Middle frontal gyrus (tissue), 1 donor: ENCODE results near the gene RBM47.

Source experiments
- DNase-seq: peaks from one replicate; pipeline ENCODE4 v3.0.0-alpha.2; 2015; ENCODE audit warnings: low spot score; ENCODE audit errors: extremely low spot score

The RBM47 gene

GRCh38 chr4:40626183-40626990, 3.3 kb downstream of the RBM47 start:
- no peak for DNase-seq

GRCh38 chr4:40623707-40624106, 6.0 kb downstream of the RBM47 start:
- DNase-seq: no peak

DNA sequence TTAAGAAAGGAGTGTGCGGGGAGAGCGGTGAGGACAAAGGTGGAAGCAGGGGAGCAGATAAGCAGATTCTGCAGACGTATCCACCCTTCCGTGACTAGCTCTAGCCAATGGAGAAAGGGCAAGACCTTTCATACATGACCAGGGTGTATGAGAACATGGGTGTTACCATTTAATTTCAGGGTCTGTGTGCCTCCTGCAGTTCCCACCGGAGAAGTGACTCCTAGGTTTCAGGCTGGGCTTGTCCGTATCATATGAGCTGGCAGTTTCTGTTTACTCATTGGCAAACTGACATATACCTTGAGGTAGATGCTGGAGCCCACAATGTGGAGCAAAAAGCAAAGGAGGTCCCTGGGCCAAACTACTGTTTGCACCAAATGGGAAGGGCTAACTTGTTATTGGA, 6.8 kb downstream of the RBM47 start:
- no peak for DNase-seq

- no peak for DNase-seq
Observed at GRCh38 chr4:40621592-40622512, 7.8 kb downstream of the RBM47 start.

- DNase-seq: no peak
Observed at GRCh38 chr4:40621229-40621591, 8.5 kb downstream of the RBM47 start.

DNA sequence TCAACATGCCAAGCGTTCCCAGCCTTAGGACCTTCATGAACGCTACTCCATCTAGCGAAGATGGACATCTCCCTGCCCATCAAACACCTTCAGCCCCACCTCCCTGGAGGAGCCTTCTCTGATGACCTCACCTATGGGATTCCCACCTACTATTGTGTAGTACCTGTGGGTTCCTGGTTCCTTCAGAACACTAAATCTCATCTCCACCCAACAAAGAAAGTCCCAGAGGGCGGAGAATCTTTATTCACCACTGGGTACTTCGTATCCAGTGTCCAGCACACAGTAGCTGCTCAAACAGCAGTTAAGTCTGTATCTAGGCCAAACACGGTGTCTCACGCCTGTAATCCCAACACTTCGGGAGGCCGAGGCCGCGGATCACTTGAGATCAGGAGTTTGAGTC, 10.1 kb downstream of the RBM47 start:
- DNase-seq: no peak

GRCh38 chr4:40617872-40618271, 11.8 kb downstream of the RBM47 start:
- no peak for DNase-seq

- no peak for DNase-seq
Observed at GRCh38 chr4:40614031-40614430, 15.6 kb downstream of the RBM47 start.

DNA sequence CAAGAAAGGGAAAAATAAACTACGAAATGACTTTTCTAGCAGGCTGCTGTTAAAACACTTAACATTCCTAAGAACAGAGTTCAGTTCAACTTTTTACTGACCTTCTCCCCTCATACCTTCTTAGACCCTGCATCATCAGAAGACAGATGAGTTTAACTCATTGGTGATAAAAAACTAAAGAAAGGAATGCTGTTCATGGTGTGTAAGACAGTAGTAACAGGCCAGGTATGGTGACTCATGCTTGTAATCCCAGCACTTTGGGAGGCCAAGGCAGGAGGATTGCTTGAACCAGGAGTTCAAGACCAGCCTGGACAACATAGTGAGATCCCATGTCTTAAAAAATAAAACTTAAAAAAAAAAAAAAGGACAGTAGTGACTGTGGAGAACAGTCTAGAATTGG, 16.2 kb downstream of the RBM47 start:
- no peak for DNase-seq

- DNase-seq: no peak
Observed at GRCh38 chr4:40612831-40613230, 16.8 kb downstream of the RBM47 start.

- DNase-seq: no peak
Observed at GRCh38 chr4:40612283-40612682, 17.4 kb downstream of the RBM47 start.

DNA sequence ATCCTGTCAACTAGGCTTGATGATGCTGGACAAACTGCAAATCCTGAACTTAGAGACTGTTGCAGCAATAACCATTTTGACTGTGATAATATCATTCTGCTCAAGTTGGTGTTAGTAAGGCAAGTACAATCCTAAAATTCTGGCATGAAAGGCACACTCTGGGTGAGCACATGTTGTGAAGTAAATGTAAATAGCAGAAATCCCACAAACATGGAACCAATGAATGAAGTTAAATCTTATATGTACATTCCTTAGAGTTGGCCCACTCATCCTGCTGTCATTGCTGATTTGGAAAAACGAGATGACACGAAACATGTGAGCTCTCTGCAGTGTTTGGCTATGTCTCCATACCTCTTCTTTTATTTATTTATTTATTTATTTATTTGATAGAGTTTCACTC, 21.0 kb downstream of the RBM47 start:
- DNase-seq: no peak

GRCh38 chr4:40607221-40607620, 22.4 kb downstream of the RBM47 start:
- DNase-seq: no peak

GRCh38 chr4:40606239-40606767, 23.4 kb downstream of the RBM47 start:
- DNase-seq: no peak

GRCh38 chr4:40603281-40603680, 26.4 kb downstream of the RBM47 start:
- DNase-seq: no peak

DNA sequence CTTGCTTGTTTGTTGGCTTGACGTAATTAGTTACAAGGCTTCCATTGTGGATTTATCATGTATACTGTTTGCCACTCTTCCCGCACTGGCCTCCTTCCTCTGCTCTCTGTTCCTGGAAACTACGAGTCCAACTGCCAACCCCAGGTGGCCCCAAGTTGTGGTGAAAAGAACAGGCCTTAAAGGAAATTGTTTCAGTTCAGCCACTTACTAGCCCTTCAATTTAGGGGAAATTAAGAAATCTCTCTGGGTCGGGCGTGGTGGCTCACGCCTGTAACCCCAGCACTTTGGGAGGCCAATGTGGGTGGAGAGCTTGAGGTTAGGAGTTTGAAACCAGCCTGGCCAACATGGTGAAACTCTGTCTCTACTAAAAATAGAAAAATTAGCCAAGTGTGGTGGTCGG, 28.0 kb downstream of the RBM47 start:
- DNase-seq: no peak

- DNase-seq: no peak
Observed at GRCh38 chr4:40600850-40601249, 28.8 kb downstream of the RBM47 start.

DNA sequence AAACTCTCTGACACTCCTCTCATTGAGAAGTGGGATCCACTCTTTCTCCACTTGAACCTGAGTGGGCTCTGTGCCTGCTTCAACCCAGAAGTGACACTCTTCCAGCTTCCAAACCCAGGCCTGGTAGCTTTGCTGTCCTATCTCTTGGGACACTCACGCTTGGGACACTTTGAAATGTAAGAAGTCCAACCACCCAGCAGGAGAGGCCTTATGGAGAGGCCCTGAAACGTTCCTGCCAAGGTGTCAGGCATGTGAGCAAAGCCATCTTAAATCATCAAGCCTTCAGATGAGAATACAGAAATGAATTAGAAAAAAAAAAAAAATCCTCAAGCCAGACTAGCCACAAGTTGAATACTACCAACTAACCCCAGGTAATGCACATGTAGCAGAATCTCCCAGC, 30.2 kb downstream of the RBM47 start:
- no peak for DNase-seq

- DNase-seq: no peak
Observed at GRCh38 chr4:40596522-40596921, 33.1 kb downstream of the RBM47 start.

GRCh38 chr4:40595981-40596380, 33.7 kb downstream of the RBM47 start:
- no peak for DNase-seq

DNA sequence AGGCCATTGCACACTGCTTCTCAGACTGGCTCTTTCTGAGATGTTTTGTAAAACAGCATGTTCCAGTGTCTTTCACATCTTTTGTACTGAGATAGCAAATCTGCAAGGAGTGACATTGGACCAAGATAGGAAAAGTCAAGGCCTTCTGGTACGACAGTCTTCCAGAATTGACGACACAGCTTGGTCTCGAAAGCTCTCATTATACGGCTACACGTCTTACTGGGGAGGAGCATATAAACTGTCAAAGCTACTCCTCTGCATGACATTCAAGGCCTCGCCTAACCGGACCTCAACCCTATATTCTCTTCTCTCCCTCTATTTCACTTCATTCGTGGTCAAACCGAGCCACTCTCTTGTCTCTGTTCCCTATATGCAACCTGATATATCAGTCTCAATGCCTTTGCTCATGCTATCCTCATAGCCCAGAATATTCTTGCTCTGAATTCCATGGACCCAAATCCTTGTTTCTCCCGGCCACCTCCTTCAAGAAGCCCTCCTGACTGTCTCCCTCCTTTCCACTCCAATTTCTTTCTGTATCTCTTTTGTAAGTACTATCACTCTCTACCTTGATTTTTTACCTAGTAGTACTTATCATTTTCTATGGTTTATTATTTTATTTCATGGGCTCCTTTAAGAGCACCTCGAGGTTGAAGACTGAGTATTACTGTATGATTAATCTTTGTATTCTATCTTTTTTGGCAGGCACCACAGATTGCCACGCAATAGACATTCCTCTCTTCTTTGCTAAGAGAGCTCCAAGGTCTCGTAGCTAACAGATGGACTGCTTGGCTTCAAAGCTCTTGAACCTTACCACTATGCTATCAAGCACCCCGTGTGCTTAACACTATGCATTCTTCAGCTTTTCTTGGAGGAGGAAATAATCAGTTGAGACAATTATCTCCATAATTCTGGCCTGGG, 35.1 kb downstream of the RBM47 start:
- no peak for DNase-seq
